Cardiac muscle cell (in vitro differentiated cells and primary cell): ENCODE data around the gene PRKCA. TPM values are rescaled to one million over a fixed set of nuclear protein-coding genes. Genes with fewer than 3 reads are reported as not detected.
A peak's percentile ranks its signal among the peaks of the same experiment; 100 is the strongest.

ENCODE experiments used
- DNase-seq, 2 donors: peaks; one replicate each; pipeline versions ENCODE4 v3.0.0 to v3.0.0-alpha.2; 2010 to 2017; ENCODE audit warnings: low read depth in 1 of 2, low spot score in 1 of 2
- H3K27ac ChIP-seq: fragments of 200-600 bp; sonication (generic); 2 replicates; pipeline ENCODE4 v1.5.1; 2016
- H3K27me3 ChIP-seq: fragments of 200-600 bp; sonication (generic); 2 replicates; pipeline ENCODE4 v1.6.0; 2016; ENCODE audit warnings: control low read depth
- H3K36me3 ChIP-seq: fragments of 200-600 bp; sonication (generic); 2 replicates; pipeline ENCODE4 v1.5.1; 2016; ENCODE audit warnings: control low read depth
- H3K4me1 ChIP-seq: fragments of 200-600 bp; sonication (generic); 2 replicates; pipeline ENCODE4 v1.8.1; 2017; ENCODE audit warnings: low read depth, mild to moderate bottlenecking, mixed run types
- H3K4me3 ChIP-seq: fragments of 200-600 bp; sonication (generic); 2 replicates; pipeline ENCODE4 v1.5.1; 2016; ENCODE audit warnings: mild to moderate bottlenecking
- H3K9me3 ChIP-seq: fragments of 200-600 bp; sonication (generic); 2 replicates; pipeline ENCODE4 v1.5.1; 2017; ENCODE audit warnings: low read depth, mild to moderate bottlenecking, control low read depth
- CTCF ChIP-seq: IDR thresholded peaks from 2 replicates; pipeline ENCODE4 v1.5.1; 2012; ENCODE audit warnings: low read depth, mild to moderate bottlenecking, low read length
- polyA plus RNA-seq: library from polyadenylated mRNA; unstranded; fragments of >200 nt; fragmentation: Nextera tagmentation; extraction: Ambion mirVana; gene quantifications from 2 replicates; pipeline ENCODE4 v1.2.1, GENCODE V29; 2016
- total RNA-seq: library from RNA; depleted of rRNA; stranded (reverse); fragments of >200 nt; gene quantifications from 2 replicates; pipeline ENCODE4 v1.2.3, GENCODE V29; 2016

PRKCA gene
- total and polyA plus RNA-seq, 2 experiments from 2014 or later = 3.1 to 10.3 TPM

- peak in 1 of 2 donors; percentile 89 for DNase-seq
- Histone ChIP-seq H3K4me1 (peaks cover 8% of the 10 kb centered on the region), H3K27ac (no peak overlapping the region), H3K9me3 (no peaks in the 10 kb centered on the region), H3K4me3 (no peak overlapping the region), H3K27me3 (no peaks in the 10 kb centered on the region), H3K36me3 (no peaks in the 10 kb centered on the region)
- TF ChIP-seq CTCF = no peak
Measured at GRCh38 chr17:66540131-66540781, 237.8 kb downstream of the PRKCA start.

GRCh38 chr17:66541461-66542128 lies 239.2 kb downstream of the PRKCA start:
- TF ChIP-seq CTCF = no peak
- Histone ChIP-seq H3K4me1 (peaks cover 8% of the 10 kb centered on the region), H3K27me3 (no peaks in the 10 kb centered on the region), H3K4me3 (no peak overlapping the region), H3K27ac (no peak overlapping the region), H3K36me3 (no peaks in the 10 kb centered on the region), H3K9me3 (no peaks in the 10 kb centered on the region)
- DNase-seq = peak in 1 of 2 donors; percentile 90

GRCh38 chr17:66542129-66542966 lies 239.9 kb downstream of the PRKCA start:
- TF ChIP-seq CTCF = no peak
- peak in 1 of 2 donors; percentile 89 for DNase-seq
- Histone ChIP-seq H3K4me1 (peaks cover 8% of the 10 kb centered on the region), H3K4me3 (no peak overlapping the region), H3K9me3 (no peaks in the 10 kb centered on the region), H3K36me3 (no peaks in the 10 kb centered on the region), H3K27me3 (no peaks in the 10 kb centered on the region), H3K27ac (no peak overlapping the region)

- H3K4me1 ChIP-seq = peaks cover 8% of the 10 kb centered on the region
- H3K4me3 ChIP-seq = no peak overlapping the region
- peak in 1 of 2 donors; percentile 72 for DNase-seq
- no peak for TF ChIP-seq CTCF
- no peaks in the 10 kb centered on the region for H3K27me3 ChIP-seq
- H3K36me3 ChIP-seq = no peaks in the 10 kb centered on the region
- no peaks in the 10 kb centered on the region for H3K9me3 ChIP-seq
- no peak overlapping the region for H3K27ac ChIP-seq
Measured at GRCh38 chr17:66542967-66543520, 240.6 kb downstream of the PRKCA start.

GRCh38 chr17:66543526-66543925 lies 241.1 kb downstream of the PRKCA start:
- no peak for DNase-seq
- H3K4me3 ChIP-seq = no peak overlapping the region
- TF ChIP-seq CTCF = no peak
- H3K27me3 ChIP-seq = no peaks in the 10 kb centered on the region
- peaks cover 8% of the 10 kb centered on the region for H3K4me1 ChIP-seq
- no peaks in the 10 kb centered on the region for H3K36me3 ChIP-seq
- H3K9me3 ChIP-seq = no peaks in the 10 kb centered on the region
- no peak overlapping the region for H3K27ac ChIP-seq
